HEK293 (cell line): Measurements from ENCODE around the gene ARID4A.

ENCODE experiments used
- CTCF ChIA-PET: fragments of 350-600 bp; formaldehyde crosslinking; extraction: SDS; loops from one replicate; lab custom pipeline; 2021; ENCODE audit warnings: antibody characterized with exemption; lab: Yijun Ruan, JAX
- POLR2A ChIA-PET: fragments of 300-600 bp; formaldehyde crosslinking; extraction: SDS; loops from one replicate; lab custom pipeline; 2020; ENCODE audit warnings: antibody characterized with exemption, inconsistent platforms; lab: Yijun Ruan, JAX
- H3K27ac ChIP-seq: fragments of 200-500 bp; sonication (Bioruptor generic); 2 replicates; pipeline ENCODE4 v1.5.1; 2014; ENCODE audit warnings: low read depth, low read length, control low read depth, inconsistent platforms; ENCODE audit errors: extremely low read depth
- H3K36me3 ChIP-seq, 2 experiments: fragments of 200-500 bp in 1 of 2; sonication (Bioruptor generic) in 1 of 2; 1 replicate in 1 of 2; 2 replicates in 1 of 2; pipeline ENCODE4 v1.5.1; 2014 to 2017; ENCODE audit warnings: inconsistent platforms in 2 of 2, low read length in 2 of 2; ENCODE audit not compliant: control insufficient read depth in 2 of 2, insufficient read depth in 1 of 2
- H3K4me1 ChIP-seq: fragments of 200-500 bp; sonication (Bioruptor generic); 2 replicates; pipeline ENCODE4 v1.5.1; 2014; ENCODE audit warnings: mild to moderate bottlenecking, low read length, inconsistent platforms; ENCODE audit not compliant: control insufficient read depth, insufficient read depth
- H3K4me3 ChIP-seq: 2 replicates; pipeline ENCODE4 v1.5.1; 2011; ENCODE audit warnings: low read depth, mild to moderate bottlenecking, control low read depth, low read length, moderate library complexity
- H3K9me3 ChIP-seq: fragments of 200-500 bp; sonication (Bioruptor generic); 2 replicates; pipeline ENCODE4 v1.5.1; 2014; ENCODE audit warnings: low read depth, low read length, inconsistent platforms; ENCODE audit not compliant: control insufficient read depth, insufficient read depth
- GFI1B ChIP-seq: fragments of 450-650 bp; formaldehyde crosslinking; IDR thresholded peaks from 2 replicates; pipeline ENCODE4 v1.5.1; 2016; ENCODE audit warnings: missing biosample characterization, missing genetic modification characterization
- KLF7 ChIP-seq: fragments of 450-650 bp; formaldehyde crosslinking; IDR thresholded peaks from 2 replicates; pipeline ENCODE4 v1.5.1; 2016; ENCODE audit warnings: missing biosample characterization, missing genetic modification characterization, borderline replicate concordance
- MYNN ChIP-seq: fragments of 450-650 bp; formaldehyde crosslinking; IDR thresholded peaks from 2 replicates; pipeline ENCODE4 v1.5.1; 2016; ENCODE audit warnings: missing biosample characterization, missing genetic modification characterization, borderline replicate concordance
- MZF1 ChIP-seq: fragments of 450-650 bp; formaldehyde crosslinking; IDR thresholded peaks from 2 replicates; pipeline ENCODE4 v1.5.1; 2017; ENCODE audit warnings: missing biosample characterization, missing genetic modification characterization, borderline replicate concordance
- PRDM10 ChIP-seq: fragments of 450-650 bp; formaldehyde crosslinking; IDR thresholded peaks from 2 replicates; pipeline ENCODE4 v1.5.1; 2016; ENCODE audit warnings: missing biosample characterization, missing genetic modification characterization
- RBAK ChIP-seq: fragments of 450-650 bp; formaldehyde crosslinking; IDR thresholded peaks from 2 replicates; pipeline ENCODE4 v1.5.1; 2016; ENCODE audit warnings: missing biosample characterization, missing genetic modification characterization
- REPIN1 ChIP-seq: fragments of 450-650 bp; formaldehyde crosslinking; IDR thresholded peaks from 2 replicates; pipeline ENCODE4 v1.5.1; 2017; ENCODE audit warnings: missing biosample characterization, missing genetic modification characterization, low read depth
- TCF7L2 ChIP-seq: IDR thresholded peaks from 2 replicates; pipeline ENCODE4 v1.6.1; 2011; ENCODE audit warnings: low read depth, mild to moderate bottlenecking, inconsistent platforms, low read length, moderate library complexity, borderline replicate concordance
- TRIM28 ChIP-seq: IDR thresholded peaks from 2 replicates; pipeline ENCODE4 v1.6.1; 2011; ENCODE audit warnings: low read length, control low read depth, borderline replicate concordance
- ZBTB17 ChIP-seq: fragments of 450-650 bp; formaldehyde crosslinking; IDR thresholded peaks from 2 replicates; pipeline ENCODE4 v1.5.1; 2016; ENCODE audit warnings: missing biosample characterization, missing genetic modification characterization
- ZEB2 ChIP-seq: fragments of 450-650 bp; formaldehyde crosslinking; IDR thresholded peaks from 2 replicates; pipeline ENCODE4 v1.5.1; 2016; ENCODE audit warnings: missing biosample characterization, missing genetic modification characterization
- ZNF121 ChIP-seq: fragments of 450-650 bp; formaldehyde crosslinking; IDR thresholded peaks from 2 replicates; pipeline ENCODE4 v1.5.1; 2016; ENCODE audit warnings: missing biosample characterization, missing genetic modification characterization
- ZNF132 ChIP-seq: fragments of 450-650 bp; formaldehyde crosslinking; IDR thresholded peaks from 2 replicates; pipeline ENCODE4 v1.5.1; 2017; ENCODE audit warnings: missing biosample characterization, missing genetic modification characterization, borderline replicate concordance
- ZNF223 ChIP-seq: fragments of 450-650 bp; formaldehyde crosslinking; IDR thresholded peaks from 2 replicates; pipeline ENCODE4 v1.5.1; 2016; ENCODE audit warnings: missing biosample characterization, missing genetic modification characterization
- ZNF266 ChIP-seq: fragments of 450-650 bp; formaldehyde crosslinking; IDR thresholded peaks from 2 replicates; pipeline ENCODE4 v1.5.1; 2016; ENCODE audit warnings: missing biosample characterization, missing genetic modification characterization, low read depth
- ZNF335 ChIP-seq: fragments of 450-650 bp; formaldehyde crosslinking; conservative IDR thresholded peaks from 2 replicates; pipeline ENCODE4 v1.5.1; 2016; ENCODE audit warnings: missing biosample characterization, missing genetic modification characterization
- ZNF354C ChIP-seq: fragments of 450-650 bp; formaldehyde crosslinking; IDR thresholded peaks from 2 replicates; pipeline ENCODE4 v1.5.1; 2016; ENCODE audit warnings: missing biosample characterization, missing genetic modification characterization, low read depth, borderline replicate concordance
- ZNF398 ChIP-seq: fragments of 450-650 bp; formaldehyde crosslinking; IDR thresholded peaks from 2 replicates; pipeline ENCODE4 v1.5.1; 2017; ENCODE audit warnings: missing biosample characterization, missing genetic modification characterization
- ZNF404 ChIP-seq: fragments of 450-650 bp; formaldehyde crosslinking; IDR thresholded peaks from 2 replicates; pipeline ENCODE4 v1.5.1; 2017; ENCODE audit warnings: missing biosample characterization, missing genetic modification characterization
- ZNF473 ChIP-seq: fragments of 450-650 bp; formaldehyde crosslinking; IDR thresholded peaks from 2 replicates; pipeline ENCODE4 v1.5.1; 2017; ENCODE audit warnings: missing biosample characterization, missing genetic modification characterization
- ZNF555 ChIP-seq: fragments of 450-650 bp; formaldehyde crosslinking; conservative IDR thresholded peaks from 2 replicates; pipeline ENCODE4 v1.5.1; 2017; ENCODE audit warnings: missing biosample characterization, mild to moderate bottlenecking, missing genetic modification characterization, inconsistent platforms
- ZNF623 ChIP-seq: fragments of 450-650 bp; formaldehyde crosslinking; IDR thresholded peaks from 2 replicates; pipeline ENCODE4 v1.5.1; 2016; ENCODE audit warnings: missing biosample characterization, missing genetic modification characterization
- ZNF664 ChIP-seq: fragments of 450-650 bp; formaldehyde crosslinking; IDR thresholded peaks from 2 replicates; pipeline ENCODE4 v1.5.1; 2016; ENCODE audit warnings: missing biosample characterization, missing genetic modification characterization
- ZNF677 ChIP-seq: fragments of 450-650 bp; IDR thresholded peaks from 2 replicates; pipeline ENCODE4 v1.5.0; 2018; ENCODE audit warnings: missing biosample characterization, mild to moderate bottlenecking, missing genetic modification characterization, moderate library complexity
- ZNF701 ChIP-seq: fragments of 450-650 bp; formaldehyde crosslinking; IDR thresholded peaks from 2 replicates; pipeline ENCODE4 v1.5.1; 2016; ENCODE audit warnings: missing biosample characterization, missing genetic modification characterization
- ZNF776 ChIP-seq: fragments of 450-650 bp; formaldehyde crosslinking; IDR thresholded peaks from 2 replicates; pipeline ENCODE4 v1.5.0; 2017; ENCODE audit warnings: missing biosample characterization, missing genetic modification characterization, borderline replicate concordance
- ZSCAN16 ChIP-seq: fragments of 450-650 bp; formaldehyde crosslinking; IDR thresholded peaks from 2 replicates; pipeline ENCODE4 v1.5.1; 2016; ENCODE audit warnings: missing biosample characterization, missing genetic modification characterization
- TF ChIP-seq, protein P1 (sequence below): fragments of 450-650 bp; formaldehyde crosslinking; IDR thresholded peaks from 2 replicates; pipeline ENCODE4 v1.5.1; 2017; ENCODE audit warnings: missing biosample characterization, mild to moderate bottlenecking, missing genetic modification characterization, moderate library complexity
- TF ChIP-seq, protein P2 (sequence below): fragments of 450-650 bp; IDR thresholded peaks from 2 replicates; pipeline ENCODE4 v1.5.1; 2018; ENCODE audit warnings: missing biosample characterization, mild to moderate bottlenecking, missing genetic modification characterization

ARID4A gene

DNA sequence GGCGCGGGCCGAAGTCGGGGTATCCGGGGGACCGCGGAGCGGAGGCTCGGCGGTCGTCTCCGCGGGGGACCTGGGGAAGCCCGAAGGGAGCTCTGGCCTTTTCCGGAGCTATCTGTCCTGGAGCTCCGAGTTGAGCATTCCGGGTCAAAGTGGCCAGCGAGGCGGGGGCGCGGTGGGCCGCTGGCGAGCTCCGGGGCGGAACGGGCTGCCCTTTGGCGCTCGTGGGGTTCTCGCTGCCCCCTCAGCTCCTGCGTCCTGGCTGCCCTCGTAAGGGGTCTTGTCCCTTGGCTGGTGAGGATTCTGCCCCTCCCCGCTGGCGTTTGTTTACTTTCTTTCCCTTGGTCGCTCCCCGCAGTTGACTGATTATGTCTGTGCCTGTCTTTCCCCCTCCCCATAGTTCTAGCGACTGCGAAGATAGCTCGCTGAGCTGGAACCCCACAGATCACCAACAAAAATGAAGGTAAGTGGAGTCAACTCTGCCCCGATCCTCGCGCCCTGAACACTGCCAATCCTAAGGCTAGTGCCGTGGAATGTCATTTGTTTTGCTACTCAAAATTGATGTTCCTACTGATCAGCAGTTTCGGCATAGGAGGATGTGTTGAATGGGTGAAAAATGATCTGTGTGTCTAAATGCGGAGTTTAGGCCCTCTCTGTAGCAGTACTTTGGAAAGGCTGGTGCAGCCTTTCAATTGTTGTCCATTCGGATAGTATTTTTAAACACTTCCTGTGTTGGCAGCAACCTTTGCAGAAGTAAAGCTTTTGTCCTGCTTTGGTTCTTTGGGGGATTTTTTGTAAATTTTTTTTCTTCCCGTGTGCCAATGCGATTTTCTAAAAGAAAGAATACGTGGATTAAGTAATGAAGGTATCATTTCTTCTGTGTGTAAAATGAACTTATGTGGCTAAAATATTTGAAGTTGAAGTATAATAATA is 1.3 kb downstream of the ARID4A start:
- no peaks in the 10 kb centered on the region for H3K9me3 ChIP-seq
- H3K36me3 ChIP-seq = peaks cover 28 to 30% of the 10 kb centered on the region in 2 experiments
- H3K4me3 ChIP-seq = peak overlapping the region; percentile 72
- 0 out of 2 replicates have a peak, but pooled peaks cover 4% of the 10 kb centered on the region for H3K4me1 ChIP-seq
- peak overlapping the region; percentile 81 for H3K27ac ChIP-seq
- POLR2A ChIA-PET = interaction anchor here (0.6 to 2.9 kb wide), 3 partner anchors 54 to 128 kb away, joined by 3 to 36 read pairs (median 16); partner anchors contain the start of genes KIAA0586, PSMA3 and TIMM9
- CTCF ChIA-PET = interaction anchor here (0.7 kb wide), 1 partner anchor 96 kb away, joined by 4 read pairs; the partner anchor contains the start of gene TOMM20L
- TF ChIP-seq ZNF701 (tag by site-specific recombination) = no peak
- no peak for TF ChIP-seq ZEB2 (tag by site-specific recombination)
- TF ChIP-seq, protein P1, sequence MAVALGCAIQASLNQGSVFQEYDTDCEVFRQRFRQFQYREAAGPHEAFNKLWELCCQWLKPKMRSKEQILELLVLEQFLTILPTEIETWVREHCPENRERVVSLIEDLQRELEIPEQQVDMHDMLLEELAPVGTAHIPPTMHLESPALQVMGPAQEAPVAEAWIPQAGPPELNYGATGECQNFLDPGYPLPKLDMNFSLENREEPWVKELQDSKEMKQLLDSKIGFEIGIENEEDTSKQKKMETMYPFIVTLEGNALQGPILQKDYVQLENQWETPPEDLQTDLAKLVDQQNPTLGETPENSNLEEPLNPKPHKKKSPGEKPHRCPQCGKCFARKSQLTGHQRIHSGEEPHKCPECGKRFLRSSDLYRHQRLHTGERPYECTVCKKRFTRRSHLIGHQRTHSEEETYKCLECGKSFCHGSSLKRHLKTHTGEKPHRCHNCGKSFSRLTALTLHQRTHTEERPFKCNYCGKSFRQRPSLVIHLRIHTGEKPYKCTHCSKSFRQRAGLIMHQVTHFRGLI = no peak
- no peak for TF ChIP-seq ZNF623 (tag by site-specific recombination)
- no peak for TF ChIP-seq ZNF132 (tag by site-specific recombination)
- peak; percentile 82 for TF ChIP-seq ZNF335 (tag by site-specific recombination)
- no peak for TF ChIP-seq MYNN
- TF ChIP-seq ZNF398 = peak; percentile 57
- no peak for TF ChIP-seq ZNF555 (tag by site-specific recombination)
- TF ChIP-seq ZNF404 (tag by site-specific recombination) = no peak
- no peak for TF ChIP-seq REPIN1
- peak; percentile 28; the same call in 1 of the 2 replicates for TF ChIP-seq PRDM10 (tag by site-specific recombination)
- TF ChIP-seq, protein P2, sequence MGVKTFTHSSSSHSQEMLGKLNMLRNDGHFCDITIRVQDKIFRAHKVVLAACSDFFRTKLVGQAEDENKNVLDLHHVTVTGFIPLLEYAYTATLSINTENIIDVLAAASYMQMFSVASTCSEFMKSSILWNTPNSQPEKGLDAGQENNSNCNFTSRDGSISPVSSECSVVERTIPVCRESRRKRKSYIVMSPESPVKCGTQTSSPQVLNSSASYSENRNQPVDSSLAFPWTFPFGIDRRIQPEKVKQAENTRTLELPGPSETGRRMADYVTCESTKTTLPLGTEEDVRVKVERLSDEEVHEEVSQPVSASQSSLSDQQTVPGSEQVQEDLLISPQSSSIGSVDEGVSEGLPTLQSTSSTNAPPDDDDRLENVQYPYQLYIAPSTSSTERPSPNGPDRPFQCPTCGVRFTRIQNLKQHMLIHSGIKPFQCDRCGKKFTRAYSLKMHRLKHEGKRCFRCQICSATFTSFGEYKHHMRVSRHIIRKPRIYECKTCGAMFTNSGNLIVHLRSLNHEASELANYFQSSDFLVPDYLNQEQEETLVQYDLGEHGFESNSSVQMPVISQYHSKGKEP (tag by site-specific recombination) = no peak
- TF ChIP-seq ZNF121 (tag by site-specific recombination) = no peak
- no peak for TF ChIP-seq RBAK (tag by site-specific recombination)
- no peak for TF ChIP-seq ZSCAN16 (tag by site-specific recombination)
- no peak for TF ChIP-seq TRIM28
- no peak for TF ChIP-seq KLF7 (tag by site-specific recombination)
- no peak for TF ChIP-seq ZNF266 (tag by site-specific recombination)
- TF ChIP-seq TCF7L2 = no peak
- no peak for TF ChIP-seq GFI1B (tag by site-specific recombination)
- peak; percentile 93 for TF ChIP-seq ZBTB17
- TF ChIP-seq ZNF354C (tag by site-specific recombination) = no peak
- no peak for TF ChIP-seq ZNF776
- no peak for TF ChIP-seq ZNF473 (tag by site-specific recombination)
- no peak for TF ChIP-seq MZF1 (tag by site-specific recombination)
- TF ChIP-seq ZNF677 = no peak
- TF ChIP-seq ZNF223 (tag by site-specific recombination) = no peak
- no peak for TF ChIP-seq ZNF664 (tag by site-specific recombination)
